DMS 273 treated with DMSO at 0.1 percent for 48 hours (cell line): Measurements from ENCODE around the gene ZWILCH.
"Not testable (repeated sequence)": the region's sequence is repeated elsewhere in the genome, so short reads cannot be mapped to it uniquely, and the experiment has no call there.

Experiments used
- DNase-seq: peaks from one replicate; lab custom pipeline; 2025; lab: John Stamatoyannopoulos, UW

ZWILCH gene

GRCh38 chr15:66581972-66582537 is 76.9 kb downstream of the ZWILCH start:
- DNase-seq, result no peak

GRCh38 chr15:66586155-66586976 is 81.2 kb downstream of the ZWILCH start:
- DNase-seq, result no peak

DNA sequence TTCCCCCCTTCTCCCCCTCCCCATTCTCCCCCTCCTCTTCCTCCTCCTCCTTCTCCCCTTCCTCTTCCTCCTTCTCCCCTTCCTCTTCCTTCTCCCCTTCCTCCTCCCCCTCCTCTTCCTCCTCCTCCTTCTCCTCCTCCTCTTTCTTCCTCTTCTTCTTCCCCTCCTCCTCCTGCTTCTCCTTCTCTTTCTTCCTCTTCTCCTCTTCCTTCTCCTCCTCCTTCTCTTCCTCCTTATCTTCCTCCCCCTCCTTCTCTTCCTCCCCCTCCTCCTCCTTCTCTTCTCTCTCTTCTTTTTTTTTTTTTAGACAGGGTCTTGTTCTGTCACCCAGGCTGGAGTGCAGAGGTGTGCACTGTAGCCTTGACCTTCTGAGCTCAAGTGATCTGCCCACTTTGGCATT is 81.9 kb downstream of the ZWILCH start:
- DNase-seq, result no peak

- no peak for DNase-seq
Measured at GRCh38 chr15:66587749-66588148, 82.6 kb downstream of the ZWILCH start.

DNA sequence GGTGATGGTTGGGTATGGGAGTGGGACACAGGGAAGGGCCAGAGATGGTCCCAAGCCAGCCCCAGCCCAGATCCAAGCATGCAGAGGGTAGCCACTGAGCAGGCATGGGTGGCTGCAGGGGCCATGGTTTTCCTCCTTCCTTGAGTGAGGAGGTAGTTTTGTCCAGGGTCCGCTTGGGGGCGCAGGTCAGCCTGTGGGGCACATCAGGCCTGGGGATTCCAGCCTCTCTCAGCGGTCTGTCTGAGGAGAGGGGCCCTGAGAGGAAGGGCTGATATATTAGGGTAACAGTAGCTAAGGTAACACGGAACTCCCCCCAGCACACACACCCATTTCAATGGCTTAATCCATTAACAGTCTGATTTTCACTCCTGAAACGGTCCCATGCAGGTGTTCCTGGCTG is 83.4 kb downstream of the ZWILCH start:
- DNase-seq, result no peak

DNA sequence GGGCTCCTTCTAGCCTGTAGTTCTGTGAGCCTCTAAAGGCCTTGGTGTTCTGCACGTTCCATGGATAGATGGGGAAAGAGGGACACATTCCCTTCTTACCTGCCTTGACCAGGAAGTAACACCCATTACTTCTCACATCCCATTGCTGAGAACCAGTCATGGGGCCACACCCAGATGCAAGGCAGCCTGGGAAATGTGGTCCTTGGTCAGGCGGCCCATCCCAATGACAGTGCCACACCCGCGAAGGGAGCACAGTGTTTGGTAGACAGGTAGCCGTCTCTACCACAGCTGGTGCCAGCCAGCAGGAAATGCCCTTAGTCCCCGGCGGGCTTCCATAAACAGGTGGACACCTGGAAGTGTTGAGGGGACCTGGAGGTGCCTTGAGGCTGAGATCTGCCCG is 83.8 kb downstream of the ZWILCH start:
- DNase-seq, result no peak

- DNase-seq, result not testable (repeated sequence)
Measured at GRCh38 chr15:66589429-66589828, 84.3 kb downstream of the ZWILCH start.

DNA sequence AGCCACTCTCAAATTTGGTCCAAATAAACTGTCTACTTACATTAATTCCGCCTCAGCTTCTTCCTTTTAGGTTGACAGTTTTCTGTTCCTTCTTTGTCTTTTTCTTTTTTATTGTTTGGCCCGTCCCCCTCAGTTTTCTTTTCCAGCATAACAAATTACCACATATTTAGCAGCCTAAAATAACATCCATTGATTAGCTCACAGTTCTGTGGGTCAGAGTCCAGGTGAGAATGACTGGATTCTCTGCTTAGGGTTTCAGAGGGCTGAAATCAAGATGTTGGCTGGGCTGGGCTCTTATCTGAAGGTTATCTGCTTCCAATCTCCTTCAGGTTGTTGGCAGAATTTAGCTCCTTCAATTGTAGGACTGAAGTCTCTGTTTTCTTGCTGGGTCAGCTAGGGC is 85.3 kb downstream of the ZWILCH start:
- no peak for DNase-seq

DNA sequence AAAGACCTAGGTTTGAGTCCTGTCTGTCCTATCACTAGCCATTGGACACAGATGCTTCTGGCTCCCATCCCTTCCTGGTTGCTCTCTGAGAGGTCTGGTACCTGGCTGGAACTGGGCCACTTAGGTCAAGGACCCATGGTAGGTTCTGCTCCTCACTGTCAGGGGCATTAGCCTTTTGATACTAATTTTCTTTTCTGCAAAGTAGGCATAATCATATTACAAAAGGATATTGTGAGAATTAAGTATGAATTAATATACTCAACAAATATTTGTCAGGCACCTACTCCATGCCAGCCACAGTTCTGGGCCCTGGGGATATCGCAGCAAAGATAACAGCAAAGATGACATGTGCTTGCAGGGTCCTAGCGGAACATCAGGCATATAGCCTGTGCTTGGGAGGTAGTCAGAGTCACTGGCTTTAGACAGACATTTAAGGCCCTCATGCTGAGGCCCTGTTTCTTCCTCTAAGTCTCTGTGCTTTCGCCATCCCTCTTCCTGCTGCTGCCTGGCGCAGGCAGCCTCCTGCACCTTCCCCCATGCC is 86.3 kb downstream of the ZWILCH start:
- no peak for DNase-seq

GRCh38 chr15:66592505-66593218 is 87.5 kb downstream of the ZWILCH start:
- DNase-seq, result no peak

DNA sequence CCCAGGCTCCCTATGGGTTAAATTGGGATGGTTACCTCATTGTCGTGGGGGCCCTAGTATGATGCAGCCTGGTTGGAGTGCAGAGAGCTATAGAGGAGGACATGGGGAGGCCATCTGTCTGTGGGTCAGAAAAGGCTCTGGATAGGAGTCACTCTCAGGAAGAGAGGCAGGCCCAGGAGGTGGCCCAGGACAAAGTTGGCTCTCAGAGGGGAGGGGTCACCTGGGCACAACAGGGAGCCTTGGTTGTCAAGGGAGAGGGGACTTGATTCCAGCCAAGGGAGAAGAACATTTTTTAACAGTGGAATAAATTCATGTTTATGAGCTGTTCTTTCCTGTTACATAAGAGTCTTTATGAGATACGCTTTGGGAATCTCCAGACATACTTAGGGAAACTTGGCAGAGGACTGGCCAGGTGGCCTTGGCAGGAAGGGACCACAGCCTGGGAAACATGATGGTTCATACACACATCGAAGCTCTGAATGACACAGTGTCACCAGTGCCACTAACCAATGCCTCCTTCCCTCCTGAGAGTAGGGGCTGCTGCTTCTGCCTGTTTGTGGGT is 88.2 kb downstream of the ZWILCH start:
- no peak for DNase-seq

DNA sequence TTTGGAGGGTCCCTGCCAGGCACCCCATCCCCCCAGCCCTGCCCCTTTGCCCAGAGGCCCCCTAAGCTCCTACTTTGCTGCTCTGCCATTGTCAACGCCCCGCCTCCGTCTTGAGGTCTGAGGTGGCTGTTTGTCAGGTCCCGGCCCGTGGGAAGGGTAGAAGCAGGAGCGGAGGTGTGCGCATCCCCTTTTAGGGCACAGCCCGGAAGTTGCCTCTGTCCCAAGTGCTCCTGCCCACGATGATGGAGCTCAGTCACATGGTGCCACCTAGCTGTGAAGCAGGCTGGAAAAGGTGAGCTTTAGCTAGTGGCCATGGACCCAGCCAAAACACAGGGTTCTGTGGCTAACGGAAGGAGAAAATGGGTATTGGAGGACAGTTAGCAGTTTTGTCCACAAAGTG is 89.2 kb downstream of the ZWILCH start:
- DNase-seq, result no peak

DNA sequence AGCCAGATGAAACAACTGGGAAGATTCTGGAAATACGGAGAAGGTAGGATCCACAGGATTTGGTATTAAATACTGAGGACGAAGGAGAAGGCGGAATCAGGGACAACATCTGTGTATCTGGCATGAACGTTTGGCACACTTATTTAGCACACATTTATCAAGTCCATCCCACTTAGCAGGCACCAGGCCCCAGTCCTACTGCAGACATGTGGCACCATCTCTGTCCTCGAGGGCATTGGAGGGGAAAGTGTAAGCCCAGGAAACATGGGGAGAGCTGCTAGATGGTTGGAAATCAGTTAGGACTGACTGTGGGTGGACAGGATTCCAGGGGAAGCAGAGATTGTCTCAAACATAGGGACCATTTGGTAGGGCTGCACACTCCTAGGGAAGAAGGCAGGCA is 89.7 kb downstream of the ZWILCH start:
- no peak for DNase-seq

- DNase-seq, result no peak
Measured at GRCh38 chr15:66595332-66595731, 90.2 kb downstream of the ZWILCH start.

DNA sequence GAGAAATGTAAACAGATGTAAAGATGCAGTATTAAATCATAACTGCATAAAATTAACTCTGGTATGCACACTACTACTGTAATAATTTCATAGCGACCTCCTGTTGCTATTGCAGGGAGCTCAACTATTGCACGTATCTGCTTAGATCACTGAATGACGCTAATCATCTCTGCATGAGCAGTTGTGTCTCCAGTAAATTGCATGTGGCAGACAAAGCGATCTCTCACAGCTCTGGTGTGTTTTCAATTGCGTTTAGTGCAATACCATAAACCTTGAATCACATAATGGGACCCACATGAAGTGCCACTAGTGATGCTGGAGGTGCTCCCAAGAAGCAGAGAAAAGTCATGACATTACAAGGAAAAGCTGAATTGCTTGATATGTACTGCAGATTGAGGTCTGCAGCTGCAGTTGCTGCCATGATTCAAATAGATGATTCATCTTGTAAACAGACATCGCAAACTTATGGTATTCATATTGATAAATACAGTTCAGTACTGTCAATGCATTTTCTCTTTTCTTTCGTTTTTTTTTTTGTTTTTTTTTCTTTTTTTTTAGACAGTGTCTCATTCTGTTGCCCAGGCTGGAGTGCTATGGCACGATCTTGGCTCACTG is 90.9 kb downstream of the ZWILCH start:
- no peak for DNase-seq

DNA sequence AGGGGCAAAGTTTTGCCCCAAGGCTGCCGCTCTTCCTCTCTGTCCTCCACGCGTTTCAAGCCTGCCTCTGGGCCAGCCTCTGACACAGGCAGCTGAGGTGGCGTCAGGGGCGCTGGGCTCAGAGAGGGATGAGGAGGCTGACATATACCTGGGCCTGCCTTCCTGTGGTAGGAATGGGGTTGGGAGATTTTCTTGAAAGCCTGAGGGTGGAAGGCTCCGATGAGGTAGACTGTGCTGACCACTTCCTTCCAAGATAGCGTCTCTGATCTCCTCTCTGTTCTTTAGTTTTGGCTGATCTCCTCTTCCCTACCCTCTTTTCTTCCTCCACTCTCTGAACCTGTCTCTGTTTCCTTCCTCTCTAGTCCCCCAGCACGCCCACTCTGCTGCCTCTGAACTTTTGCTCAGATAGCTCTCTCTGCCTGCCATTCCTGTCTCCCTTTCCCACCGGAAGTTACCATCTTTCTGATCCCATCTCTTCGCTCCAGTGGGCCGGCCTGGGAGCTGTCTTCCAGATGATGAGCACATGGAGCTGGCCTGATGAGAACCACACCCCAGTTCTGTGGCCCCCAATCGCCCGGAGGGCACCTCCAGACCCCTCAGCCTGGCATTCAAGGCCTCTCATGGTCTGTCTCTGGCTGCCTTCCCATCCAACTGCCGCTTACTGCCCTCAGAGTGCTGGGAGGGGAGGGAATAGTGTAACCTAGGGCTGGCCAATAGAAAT is 93.1 kb downstream of the ZWILCH start:
- no peak for DNase-seq
